Trophoblast cell (in vitro differentiated cells and primary cell): ENCODE data around the gene FOCAD.

ENCODE experiments used
- DNase-seq, 2 donors: peaks; one replicate each; pipeline ENCODE4 v3.0.0-alpha.2; 2016
- H2AFZ ChIP-seq: 2 replicates; pipeline ENCODE4 v1.6.1; 2013; ENCODE audit warnings: low read length, moderate library complexity, mild to moderate bottlenecking; ENCODE audit not compliant: insufficient read depth, poor library complexity
- H2AK5ac ChIP-seq: 2 replicates; pipeline ENCODE4 v1.6.1; 2013; ENCODE audit warnings: mild to moderate bottlenecking, low read length
- H2BK120ac ChIP-seq: 2 replicates; pipeline ENCODE4 v1.6.1; 2013; ENCODE audit warnings: low read length, mild to moderate bottlenecking, moderate library complexity; ENCODE audit not compliant: insufficient read depth, poor library complexity
- H2BK12ac ChIP-seq: 2 replicates; pipeline ENCODE4 v1.6.1; 2013; ENCODE audit warnings: mild to moderate bottlenecking, low read length, moderate library complexity
- H2BK5ac ChIP-seq: 2 replicates; pipeline ENCODE4 v1.6.1; 2013; ENCODE audit warnings: low read length, low read depth, moderate library complexity, mild to moderate bottlenecking; ENCODE audit not compliant: poor library complexity
- H3K14ac ChIP-seq: 2 replicates; pipeline ENCODE4 v1.6.1; 2013; ENCODE audit warnings: mild to moderate bottlenecking, low read length
- H3K18ac ChIP-seq: 2 replicates; pipeline ENCODE4 v1.6.1; 2013; ENCODE audit warnings: mild to moderate bottlenecking, low read length
- H3K23ac ChIP-seq: 2 replicates; pipeline ENCODE4 v1.6.1; 2013; ENCODE audit warnings: low read length
- H3K27ac ChIP-seq: 2 replicates; pipeline ENCODE4 v1.5.1; 2013; ENCODE audit warnings: low read depth, mild to moderate bottlenecking, inconsistent platforms, low read length, moderate library complexity
- H3K27me3 ChIP-seq: 2 replicates; pipeline ENCODE4 v1.6.1; 2013; ENCODE audit warnings: inconsistent platforms, mild to moderate bottlenecking, low read length, moderate library complexity; ENCODE audit not compliant: insufficient read depth
- H3K36me3 ChIP-seq, 2 experiments: 1 replicate in 1 of 2; 2 replicates in 1 of 2; pipeline ENCODE4 v1.6.1; 2013; ENCODE audit warnings: low read length in 2 of 2, mild to moderate bottlenecking in 2 of 2, moderate library complexity in 1 of 2; ENCODE audit not compliant: insufficient read depth in 2 of 2, control insufficient read depth in 1 of 2
- H3K4ac ChIP-seq: 2 replicates; pipeline ENCODE4 v1.6.1; 2013; ENCODE audit warnings: low read depth, mild to moderate bottlenecking, low read length, moderate library complexity
- H3K4me1 ChIP-seq, 2 experiments: 1 replicate in 1 of 2; 2 replicates in 1 of 2; pipeline ENCODE4 v1.6.1; 2013; ENCODE audit warnings: low read length in 2 of 2, mild to moderate bottlenecking in 2 of 2, moderate library complexity in 1 of 2; ENCODE audit not compliant: insufficient read depth in 2 of 2, control insufficient read depth in 1 of 2
- H3K4me2 ChIP-seq: 2 replicates; pipeline ENCODE4 v1.6.1; 2013; ENCODE audit warnings: inconsistent platforms, mild to moderate bottlenecking, low read length, moderate library complexity
- H3K4me3 ChIP-seq: 2 replicates; pipeline ENCODE4 v1.5.1; 2013; ENCODE audit warnings: mild to moderate bottlenecking, low read depth, low read length, inconsistent platforms
- H3K79me1 ChIP-seq: one replicate; pipeline ENCODE4 v1.6.1; 2013; ENCODE audit warnings: low read length
- H3K79me2 ChIP-seq: 2 replicates; pipeline ENCODE4 v1.6.1; 2013; ENCODE audit warnings: low read length, mild to moderate bottlenecking; ENCODE audit not compliant: control insufficient read depth, insufficient read depth, poor library complexity
- H3K9ac ChIP-seq: 2 replicates; pipeline ENCODE4 v1.6.1; 2013; ENCODE audit warnings: mild to moderate bottlenecking, low read length
- H3K9me3 ChIP-seq: 2 replicates; pipeline ENCODE4 v1.6.1; 2013; ENCODE audit warnings: low read depth, mild to moderate bottlenecking, control low read depth, inconsistent platforms, low read length; ENCODE audit not compliant: insufficient read depth
- H4K12ac ChIP-seq: 2 replicates; pipeline ENCODE4 v1.6.1; 2013; ENCODE audit warnings: low read depth, mild to moderate bottlenecking, low read length, moderate library complexity
- H4K8ac ChIP-seq: 2 replicates; pipeline ENCODE4 v1.6.1; 2013; ENCODE audit warnings: low read depth, mild to moderate bottlenecking, low read length, moderate library complexity
- H4K91ac ChIP-seq: one replicate; pipeline ENCODE4 v1.6.1; 2013; ENCODE audit warnings: low read depth, mild to moderate bottlenecking, low read length, moderate library complexity
- WGBS: extraction: QIAGEN DNeasy Blood & Tissue Kit; methylation state at CpG from one replicate; pipeline ENCODE4 v1.1.7; 2013; ENCODE audit warnings: missing lambda C conversion rate; ENCODE audit not compliant: insufficient read length, insufficient coverage; ENCODE audit errors: extremely low coverage; 5-methylcytosine and 5-hydroxymethylcytosine counted together

Gene FOCAD

DNA sequence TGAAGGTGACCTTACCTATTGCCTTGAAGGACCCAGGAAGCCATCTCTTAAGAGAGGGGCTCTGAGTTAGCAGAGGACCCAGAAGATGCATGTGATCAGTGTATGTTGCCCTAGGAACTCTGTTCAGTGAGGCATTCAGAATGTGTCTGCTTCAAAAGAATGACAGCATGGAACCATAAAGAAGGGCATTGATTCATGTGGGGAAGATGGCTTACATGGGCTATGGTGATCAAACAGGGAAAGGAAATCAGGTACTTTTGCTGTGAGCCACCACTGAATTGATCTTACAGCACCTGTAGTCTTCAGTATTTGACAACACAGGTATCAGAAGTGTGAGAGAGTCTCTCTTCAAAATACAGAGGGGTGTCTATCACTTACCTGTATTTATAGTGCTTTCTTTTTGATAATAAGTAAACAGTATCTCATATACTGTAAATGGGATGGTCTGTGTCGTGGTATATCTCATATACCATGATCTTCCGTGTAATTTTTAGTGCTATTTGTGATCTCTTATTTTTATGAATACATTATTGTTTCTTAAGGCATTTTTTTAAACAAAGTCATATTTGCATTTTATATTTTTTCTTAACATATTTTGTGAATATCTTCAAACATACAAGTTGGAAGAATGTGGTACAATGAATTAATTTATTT, 57.0 kb downstream of the FOCAD start:
- no peaks in the 10 kb centered on the region for H3K79me1 ChIP-seq
- H3K27me3 ChIP-seq: no peaks in the 10 kb centered on the region

DNA sequence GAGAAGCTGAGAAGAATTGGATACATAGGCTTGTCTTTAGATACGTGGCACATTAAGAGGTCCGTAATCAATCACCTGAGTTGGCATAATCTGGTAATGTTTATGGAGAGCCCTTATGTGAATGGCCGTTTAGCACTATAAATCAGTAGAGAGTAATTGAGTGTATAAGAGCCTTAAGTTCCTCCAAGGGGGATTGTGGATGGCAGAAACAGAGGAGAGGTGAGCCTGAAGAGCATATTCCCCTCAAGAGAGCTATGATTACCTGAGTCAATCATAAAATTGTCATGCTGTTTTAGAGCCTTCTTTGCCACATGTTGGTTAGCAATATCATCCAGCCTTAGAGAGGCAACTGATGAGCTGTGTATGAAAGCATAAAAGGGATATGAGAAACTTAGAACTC, 58.8 kb downstream of the FOCAD start:
- H3K36me3 ChIP-seq: peaks cover 0 to 2% of the 10 kb centered on the region in 2 experiments
- no peak overlapping the region for H4K91ac ChIP-seq
- H3K4ac ChIP-seq: no peak overlapping the region
- no peaks in the 10 kb centered on the region for H3K4me1 ChIP-seq
- no peak overlapping the region for H2BK12ac ChIP-seq
- H2AFZ ChIP-seq: no peak overlapping the region
- no peak overlapping the region for H3K23ac ChIP-seq
- H3K79me1 ChIP-seq: no peaks in the 10 kb centered on the region
- no peak overlapping the region for H3K9ac ChIP-seq
- H3K27me3 ChIP-seq: no peaks in the 10 kb centered on the region
- no peak overlapping the region for H3K27ac ChIP-seq
- H4K12ac ChIP-seq: no peak overlapping the region
- no CpG with 5 or more reads among the region's 3 CpGs for WGBS
- no peak overlapping the region for H3K4me3 ChIP-seq
- no peaks in the 10 kb centered on the region for H3K9me3 ChIP-seq
- H2BK120ac ChIP-seq: no peak overlapping the region
- no peak overlapping the region for H3K4me2 ChIP-seq
- H3K18ac ChIP-seq: no peak overlapping the region
- H2AK5ac ChIP-seq: no peak overlapping the region
- H3K79me2 ChIP-seq: no peaks in the 10 kb centered on the region
- no peak for DNase-seq
- H2BK5ac ChIP-seq: no peak overlapping the region
- H3K14ac ChIP-seq: no peak overlapping the region
- no peak overlapping the region for H4K8ac ChIP-seq

More for the DNA sequence above, 57.0 kb downstream of the FOCAD start:
- H2BK5ac ChIP-seq: no peak overlapping the region
- H2AK5ac ChIP-seq: no peak overlapping the region
- H3K4me3 ChIP-seq: no peak overlapping the region
- no peak overlapping the region for H2BK12ac ChIP-seq
- no peak overlapping the region for H3K9ac ChIP-seq
- no peak for DNase-seq
- H3K4me2 ChIP-seq: no peak overlapping the region
- no peak overlapping the region for H3K27ac ChIP-seq
- no peak overlapping the region for H3K14ac ChIP-seq
- H2AFZ ChIP-seq: no peak overlapping the region
- no peak overlapping the region for H3K4ac ChIP-seq
- no CpG with 5 or more reads among the region's 2 CpGs for WGBS
- no peaks in the 10 kb centered on the region for H3K4me1 ChIP-seq
- H3K9me3 ChIP-seq: no peaks in the 10 kb centered on the region
- H3K79me2 ChIP-seq: no peaks in the 10 kb centered on the region
- H4K91ac ChIP-seq: no peak overlapping the region
- H3K23ac ChIP-seq: no peak overlapping the region
- no peak overlapping the region for H4K12ac ChIP-seq
- no peak overlapping the region for H3K18ac ChIP-seq
- no peak overlapping the region for H4K8ac ChIP-seq
- H2BK120ac ChIP-seq: no peak overlapping the region
- H3K36me3 ChIP-seq: peaks cover 0 to 2% of the 10 kb centered on the region in 2 experiments

DNA sequence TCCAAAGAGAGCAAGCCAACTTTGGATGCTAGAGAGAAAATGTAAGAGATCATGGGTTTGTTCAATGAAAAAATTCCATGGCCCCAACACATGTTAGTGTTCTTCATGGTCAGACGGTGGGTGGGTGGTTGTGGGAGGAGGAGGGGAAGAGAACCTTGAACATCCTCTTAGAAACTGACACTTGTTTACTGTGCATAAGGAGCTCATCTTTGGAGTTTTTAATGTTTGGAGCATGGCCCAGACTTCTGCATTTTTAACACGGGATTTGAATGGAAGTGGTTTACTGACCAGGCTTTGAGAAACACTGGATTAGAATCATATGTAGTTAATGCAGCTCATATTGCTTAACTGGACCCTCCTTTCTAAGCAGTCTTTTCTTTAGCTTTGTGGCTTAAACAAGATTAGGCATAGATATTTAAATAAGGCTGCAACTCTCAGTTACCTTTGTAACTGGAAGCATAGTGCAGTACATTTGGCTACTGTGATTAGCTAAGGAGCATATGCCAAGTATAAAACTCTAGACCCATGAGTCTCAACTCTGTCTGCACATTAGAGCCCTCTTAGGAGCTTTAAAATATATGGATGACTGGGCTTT, 60.1 kb downstream of the FOCAD start:
- no peak overlapping the region for H3K4me2 ChIP-seq
- H3K14ac ChIP-seq: no peak overlapping the region
- no peak for DNase-seq
- no peak overlapping the region for H3K4me3 ChIP-seq
- no peak overlapping the region for H2AFZ ChIP-seq
- H4K8ac ChIP-seq: no peak overlapping the region
- no peaks in the 10 kb centered on the region for H3K9me3 ChIP-seq
- H3K4me1 ChIP-seq: no peaks in the 10 kb centered on the region
- no peak overlapping the region for H4K91ac ChIP-seq
- H3K4ac ChIP-seq: no peak overlapping the region
- no peaks in the 10 kb centered on the region for H3K79me2 ChIP-seq
- H3K79me1 ChIP-seq: no peaks in the 10 kb centered on the region
- H2BK5ac ChIP-seq: no peak overlapping the region
- H3K9ac ChIP-seq: no peak overlapping the region
- no peak overlapping the region for H2BK120ac ChIP-seq
- H3K27me3 ChIP-seq: no peaks in the 10 kb centered on the region
- H2AK5ac ChIP-seq: no peak overlapping the region
- H3K23ac ChIP-seq: no peak overlapping the region
- H3K27ac ChIP-seq: no peak overlapping the region
- H3K18ac ChIP-seq: no peak overlapping the region
- WGBS: no CpG with 5 or more reads among the region's 2 CpGs
- H2BK12ac ChIP-seq: no peak overlapping the region
- H3K36me3 ChIP-seq: peaks cover 0 to 2% of the 10 kb centered on the region in 2 experiments
- no peak overlapping the region for H4K12ac ChIP-seq

DNA sequence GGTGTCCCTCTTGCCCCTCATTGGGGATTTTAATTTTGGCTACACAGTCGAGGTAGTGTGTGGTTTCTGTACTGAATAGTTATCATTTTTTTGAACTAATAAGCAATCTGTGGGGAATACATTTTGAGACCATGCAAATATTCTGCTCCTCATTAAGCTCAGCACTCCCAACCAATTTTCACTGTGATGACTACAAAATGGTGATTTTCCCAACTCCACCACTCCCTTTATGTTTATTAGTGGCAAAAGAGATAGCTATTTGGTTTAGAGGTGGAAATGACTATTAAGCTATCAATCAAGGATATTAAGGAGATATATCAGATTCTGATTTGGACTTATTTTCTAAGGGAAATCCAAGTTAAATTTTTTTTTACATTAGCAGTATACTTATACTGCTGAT, 62.9 kb downstream of the FOCAD start:
- no peak overlapping the region for H3K9ac ChIP-seq
- no peak overlapping the region for H4K8ac ChIP-seq
- H2BK12ac ChIP-seq: no peak overlapping the region
- no peak overlapping the region for H2AFZ ChIP-seq
- no peak overlapping the region for H3K23ac ChIP-seq
- no peaks in the 10 kb centered on the region for H3K4me1 ChIP-seq
- no peak overlapping the region for H2BK5ac ChIP-seq
- H3K18ac ChIP-seq: no peak overlapping the region
- no CpG with 5 or more reads among the region's 1 CpG for WGBS
- no peak overlapping the region for H3K14ac ChIP-seq
- no peak overlapping the region for H3K4ac ChIP-seq
- peaks cover 0 to 2% of the 10 kb centered on the region in 2 experiments for H3K36me3 ChIP-seq
- H4K12ac ChIP-seq: no peak overlapping the region
- H3K4me3 ChIP-seq: no peak overlapping the region
- no peak overlapping the region for H2BK120ac ChIP-seq
- no peaks in the 10 kb centered on the region for H3K27me3 ChIP-seq
- no peak for DNase-seq
- H3K79me2 ChIP-seq: no peaks in the 10 kb centered on the region
- no peak overlapping the region for H3K27ac ChIP-seq
- H4K91ac ChIP-seq: no peak overlapping the region
- H3K79me1 ChIP-seq: no peaks in the 10 kb centered on the region
- H3K9me3 ChIP-seq: no peaks in the 10 kb centered on the region
- H2AK5ac ChIP-seq: no peak overlapping the region
- H3K4me2 ChIP-seq: no peak overlapping the region
